Myocyte (in vitro differentiated cells): ENCODE results near the gene NRROS. TPM values are rescaled to one million over a fixed set of nuclear protein-coding genes. Genes with fewer than 3 reads are reported as not detected.
"Not testable (repeated sequence)": the region's sequence is repeated elsewhere in the genome, so short reads cannot be mapped to it uniquely, and the experiment has no call there.

Experiments used
- DNase-seq: peaks from one replicate; pipeline ENCODE4 v3.0.0-alpha.2; 2012; ENCODE audit warnings: low read depth
- total RNA-seq: library from RNA; depleted of rRNA; stranded (reverse); fragments of >200 nt; gene quantifications from 2 replicates; pipeline ENCODE4 v1.2.3, GENCODE V29; 2014

Gene NRROS
- total RNA-seq, 1 donor from 2014 or later, result 0.59 TPM

DNA sequence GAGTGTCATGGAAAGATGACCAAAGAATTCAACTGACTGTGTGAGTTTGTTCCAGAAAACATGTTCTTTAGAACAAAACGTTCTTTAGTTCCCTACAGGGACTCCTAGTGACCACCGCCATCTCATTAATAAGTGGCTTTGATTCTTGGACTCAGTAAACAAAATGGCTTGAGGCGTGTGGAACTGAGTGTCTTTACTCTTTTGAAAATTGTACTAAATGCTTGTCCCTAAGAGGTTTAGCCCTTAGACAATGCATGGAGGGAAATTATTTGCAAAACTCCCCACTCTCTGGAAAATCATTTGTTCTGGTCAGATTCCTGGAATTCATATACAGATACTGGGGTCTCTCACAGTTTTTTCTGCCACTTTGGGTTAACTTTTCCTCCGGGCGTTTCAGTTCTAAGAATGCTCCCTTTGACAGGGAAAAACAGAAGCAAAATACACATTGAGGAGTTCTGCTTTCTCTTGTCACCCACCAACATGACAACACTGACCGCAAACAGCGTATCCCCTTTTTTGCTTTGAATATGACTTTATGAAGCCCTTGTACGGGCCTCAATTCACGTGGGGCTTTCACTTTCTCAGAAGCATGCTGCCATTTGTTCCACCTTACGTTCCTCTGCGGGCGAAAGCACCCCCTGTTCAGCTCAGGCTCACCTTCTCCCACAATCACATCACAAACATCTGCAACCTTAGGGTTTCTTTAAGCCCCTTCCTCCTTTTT, 15.3 kb upstream of the NRROS start:
- no peak for DNase-seq

DNA sequence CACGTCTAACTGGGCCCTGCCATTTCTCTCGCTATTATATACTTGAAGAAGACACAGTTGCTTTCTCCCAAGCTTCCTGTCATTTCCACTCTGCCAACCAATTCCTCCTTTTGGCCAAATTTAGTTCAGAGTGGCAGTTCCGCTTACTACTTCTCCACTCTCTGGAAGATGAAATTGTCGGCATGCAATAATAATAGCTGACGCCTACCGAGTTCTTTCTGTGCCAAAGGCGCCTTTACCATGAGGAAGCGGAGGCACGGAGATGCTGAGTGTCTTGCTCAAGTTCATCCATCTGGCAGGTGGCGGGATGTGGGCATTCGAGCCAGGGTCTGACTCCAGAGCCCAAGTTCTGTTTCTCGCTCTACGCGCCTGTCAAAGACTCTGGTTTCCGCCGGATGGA, 14.6 kb upstream of the NRROS start:
- no peak for DNase-seq

- no peak for DNase-seq
Measured at GRCh38 chr3:196625331-196625730, 14.2 kb upstream of the NRROS start.

DNA sequence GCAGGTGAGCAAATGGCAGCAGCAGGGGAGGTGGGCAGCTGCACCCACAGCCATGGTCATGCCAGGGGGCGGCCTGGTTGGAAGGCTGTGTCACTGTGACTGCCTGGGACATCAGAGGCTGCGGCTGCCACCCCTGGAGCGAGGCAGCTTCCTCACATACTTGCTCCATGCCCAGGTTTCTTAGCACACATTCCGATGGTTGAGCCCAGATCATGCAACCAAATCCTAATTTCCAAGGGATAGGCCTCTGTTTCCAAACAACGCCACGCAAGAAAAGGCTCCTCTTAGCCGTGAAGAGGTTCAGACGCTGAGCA, 11.6 kb upstream of the NRROS start:
- no peak for DNase-seq

DNA sequence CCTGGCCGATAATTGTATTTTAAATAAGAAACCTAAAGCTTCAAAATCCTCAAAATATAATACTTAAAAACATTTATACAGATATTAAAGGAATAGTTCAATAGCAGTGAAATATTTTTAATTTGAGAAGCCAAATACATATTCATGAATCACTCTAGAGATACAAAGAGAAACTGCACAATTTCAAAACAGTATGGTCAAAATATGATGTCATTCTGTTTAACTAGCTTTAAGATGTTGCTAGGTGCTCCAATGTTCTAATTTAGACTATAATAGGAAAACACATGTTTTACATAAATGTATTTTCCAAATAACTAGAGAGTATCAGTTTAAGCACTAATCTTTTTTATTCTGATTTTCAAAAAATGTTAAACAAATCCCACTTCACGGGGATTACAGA, 10.3 kb upstream of the NRROS start:
- DNase-seq, result no peak

DNA sequence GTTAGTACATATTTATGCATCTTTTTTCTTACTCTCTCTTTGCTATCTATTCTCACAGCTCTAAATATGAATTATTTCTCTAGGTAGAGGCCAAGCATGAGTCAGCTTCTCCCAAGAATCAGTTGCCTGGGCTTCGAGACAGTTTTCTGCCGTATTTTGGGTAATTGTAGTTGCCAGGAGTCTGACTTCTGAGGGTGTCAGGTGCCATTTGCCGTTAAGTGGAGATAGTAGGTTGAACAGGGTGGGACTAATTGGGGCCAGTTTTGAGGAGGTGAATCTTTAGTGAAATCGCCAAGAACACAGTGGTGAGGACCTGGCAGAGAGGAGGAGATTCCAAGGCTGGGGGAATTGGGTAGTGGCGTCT, 7.8 kb upstream of the NRROS start:
- DNase-seq, result no peak

DNA sequence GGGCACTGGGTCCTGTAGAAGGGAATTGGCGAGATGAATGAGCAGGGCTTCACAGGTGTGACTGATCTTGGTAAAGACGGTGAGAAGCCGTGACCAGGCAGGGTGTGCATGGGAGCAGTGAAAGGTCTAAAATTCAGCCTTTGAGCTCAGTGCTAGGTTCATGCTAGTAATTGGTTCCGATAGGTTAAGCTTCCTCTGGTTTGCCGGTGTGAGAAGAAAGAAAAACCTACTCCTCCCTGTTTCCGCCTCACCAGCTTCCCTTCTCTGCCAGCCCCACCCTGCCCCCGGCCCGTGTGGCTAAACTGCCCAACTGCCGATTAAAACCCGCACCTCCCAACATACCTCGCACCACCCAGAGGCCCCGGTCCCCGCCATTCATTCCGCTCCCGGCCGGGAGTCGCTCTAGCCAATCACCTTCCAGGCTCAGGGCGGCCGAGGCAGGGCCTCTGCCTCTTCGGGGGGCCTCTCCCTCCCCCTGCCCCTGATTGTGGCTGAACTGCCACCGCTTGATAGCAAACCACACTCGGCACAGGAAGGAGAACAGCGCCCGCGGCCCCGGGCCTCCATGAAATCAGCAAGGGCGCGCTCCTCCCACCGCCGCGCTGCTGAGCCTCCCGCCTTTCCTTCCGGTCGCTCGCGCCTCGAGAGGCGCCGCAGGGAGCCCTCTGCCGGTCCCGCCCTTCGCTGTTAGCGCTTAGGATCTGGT, 7.3 kb upstream of the NRROS start:
- peak; percentile 79 for DNase-seq

DNA sequence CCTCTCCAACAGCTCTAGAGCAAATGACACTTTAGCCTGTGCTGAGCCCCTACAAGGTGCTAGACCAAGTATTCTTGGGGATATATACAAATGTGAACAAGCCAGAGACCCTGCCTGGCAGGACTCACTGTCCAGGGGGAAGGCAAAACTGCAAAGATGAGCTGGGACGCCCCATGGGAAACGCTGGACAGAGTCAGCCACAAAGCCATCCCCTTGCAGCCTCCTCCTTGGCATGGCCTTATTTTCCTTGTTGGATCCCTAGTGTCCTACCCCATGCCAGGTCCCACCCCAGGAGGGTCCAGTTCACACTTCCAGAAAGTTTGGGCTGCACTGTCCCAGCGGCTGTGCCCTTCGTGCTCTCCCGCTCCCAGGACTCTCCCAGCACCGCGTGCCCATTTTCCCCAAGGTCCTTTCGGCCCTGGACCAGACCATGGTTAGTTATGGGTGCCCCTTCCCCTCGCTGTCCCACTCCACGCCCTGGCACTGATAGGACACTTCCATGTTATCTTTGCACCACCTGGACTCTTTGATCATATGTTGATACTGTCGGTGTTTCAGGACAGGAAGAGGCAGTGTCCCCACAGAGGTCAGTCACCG, 5.8 kb upstream of the NRROS start:
- no peak for DNase-seq

DNA sequence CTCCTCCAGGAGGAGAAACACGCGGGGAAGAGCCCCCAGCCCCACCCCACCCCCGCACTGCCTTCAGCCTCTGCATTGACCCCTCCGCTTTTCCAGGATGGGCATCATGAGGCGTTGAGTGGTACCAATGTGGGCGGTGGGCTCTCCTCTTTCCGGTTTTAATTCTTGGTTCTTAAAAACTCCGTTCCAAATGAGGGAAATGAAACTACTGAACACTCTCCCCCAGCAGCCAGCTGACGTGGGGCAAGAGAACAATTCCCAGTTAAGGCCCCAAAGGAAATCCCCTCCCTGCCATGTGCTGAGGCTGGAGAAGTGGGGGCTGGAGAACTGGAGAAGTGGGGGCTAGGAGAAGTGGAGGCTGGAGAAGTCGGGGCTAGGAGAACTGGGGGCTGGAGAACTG, 5.3 kb upstream of the NRROS start:
- DNase-seq, result no peak

DNA sequence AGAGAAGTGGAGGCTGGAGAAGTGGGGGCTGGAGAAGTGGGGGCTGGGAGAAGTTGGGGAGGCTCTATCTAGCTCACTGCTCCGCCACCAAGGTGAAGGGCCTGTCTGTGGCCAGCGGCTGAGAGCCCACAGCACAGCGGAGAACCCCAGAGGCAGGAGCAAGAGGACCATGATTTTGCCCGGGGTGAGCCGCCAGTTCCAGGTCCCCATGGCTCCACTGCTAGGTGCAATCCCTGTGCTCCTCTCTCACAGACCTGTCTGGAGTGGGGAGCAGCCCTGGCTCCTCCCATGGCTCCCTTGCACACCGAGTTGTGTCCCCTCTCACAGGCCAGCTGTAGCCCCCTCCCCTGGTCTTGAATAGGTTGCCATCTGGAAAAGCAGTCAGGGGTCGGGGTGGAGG, 4.7 kb upstream of the NRROS start:
- DNase-seq, result no peak

- no peak for DNase-seq
Measured at GRCh38 chr3:196636369-196637349, 2.8 kb upstream of the NRROS start.

DNA sequence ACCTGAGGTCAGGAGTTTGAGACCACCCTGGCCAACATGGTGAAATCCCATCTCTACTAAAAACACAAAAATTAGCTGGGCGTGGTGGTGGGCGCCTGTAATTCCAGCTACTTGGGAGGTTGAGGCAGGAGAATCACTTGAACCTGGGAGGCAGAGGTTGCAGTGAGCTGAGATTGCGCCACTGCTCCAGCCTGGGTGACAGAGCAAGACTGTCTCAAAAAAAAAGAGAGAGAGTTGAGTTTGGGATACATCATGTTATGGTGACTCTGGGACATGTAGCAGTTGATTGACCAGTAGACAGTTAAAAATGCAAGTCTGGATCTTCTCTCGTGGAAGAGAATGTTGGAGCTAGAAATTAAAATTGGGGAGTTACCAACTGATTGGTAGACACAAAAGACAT, 1.6 kb upstream of the NRROS start:
- DNase-seq, result not testable (repeated sequence)

GRCh38 chr3:196638861-196639482, 522 bp upstream of the NRROS start:
- DNase-seq, result no peak

DNA sequence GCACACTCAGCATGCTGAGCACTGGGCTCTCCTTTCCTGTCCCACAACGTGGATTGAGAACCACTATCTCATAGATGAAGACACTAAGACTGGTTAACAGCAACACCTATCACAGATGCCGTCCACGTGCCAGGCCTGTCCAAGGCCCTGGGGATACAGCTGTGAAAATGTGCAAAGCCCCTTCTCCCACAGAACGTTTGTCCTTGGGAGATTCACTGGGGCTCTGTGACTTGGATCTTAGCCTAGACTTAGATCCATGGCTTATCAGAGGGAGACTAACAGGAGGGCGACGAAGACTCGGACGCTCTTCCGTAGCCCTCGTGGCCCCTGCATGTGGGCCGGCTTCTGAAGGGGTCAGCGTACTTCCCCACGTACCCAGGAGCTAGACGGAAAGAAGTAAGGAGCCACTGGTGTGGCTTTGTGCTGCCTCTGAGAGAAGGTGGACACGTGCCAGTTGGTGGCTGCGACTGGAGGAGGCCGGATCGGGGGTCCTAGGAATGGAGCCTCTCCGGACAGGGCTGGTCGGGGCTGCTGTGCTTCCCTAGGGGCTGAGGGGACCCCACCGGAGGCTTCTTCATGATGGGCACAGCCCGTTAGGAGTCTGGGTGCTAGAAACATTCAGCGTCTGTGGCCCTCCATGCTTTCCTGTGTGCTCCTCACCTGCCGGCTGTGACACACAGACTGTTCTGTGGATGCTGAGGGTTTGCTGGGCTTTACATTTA, 964 bp downstream of the NRROS start:
- DNase-seq, result no peak

GRCh38 chr3:196641333-196642054, 2.0 kb downstream of the NRROS start:
- no peak for DNase-seq

- no peak for DNase-seq
Measured at GRCh38 chr3:196642434-196642833, 2.9 kb downstream of the NRROS start.

GRCh38 chr3:196643201-196643749, 3.8 kb downstream of the NRROS start:
- DNase-seq, result no peak

- no peak for DNase-seq
Measured at GRCh38 chr3:196643761-196644160, 4.3 kb downstream of the NRROS start.

DNA sequence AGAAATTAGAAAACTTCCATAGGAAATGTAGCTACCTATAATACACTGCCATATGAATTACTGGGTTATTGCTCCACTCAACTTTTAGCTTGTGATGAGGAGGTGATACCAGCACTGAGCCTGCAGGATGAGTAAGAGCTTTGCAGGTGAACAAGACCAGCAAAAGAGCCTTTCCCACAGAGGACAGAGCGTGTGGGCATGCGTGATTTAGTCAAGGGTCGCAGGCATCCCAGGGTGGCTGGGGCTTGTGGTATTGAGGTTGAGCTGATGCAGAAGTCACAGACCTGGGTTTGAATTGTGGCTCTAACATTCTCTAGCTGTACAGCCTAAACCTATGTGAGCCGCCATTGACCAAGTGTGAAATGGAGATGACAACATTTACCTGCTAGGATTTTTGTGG, 5.6 kb downstream of the NRROS start:
- DNase-seq, result no peak
